ENCODE results near the gene SPO11. TPM values are rescaled to one million over a fixed set of nuclear protein-coding genes. Genes with fewer than 3 reads are reported as not detected.

Gene SPO11
- total and polyA plus RNA-seq, 2 of the 13 experiments (the other 11 are each of a cell fraction or from before 2014, with no cell fraction given) = not detected

- Histone ChIP-seq H3K36me3 (replicated peaks in 1 of 2; ENCODE audit: control insufficient read depth in 1 of 2, insufficient read depth in 2 of 2, low read length in 2 of 2) (peaks cover 33 to 44% of the 10 kb centered on the region in 2 experiments), H3K4me2 (ENCODE audit: low read depth, low read length) (no peak overlapping the region), H3K9ac (ENCODE audit: insufficient read depth, low read depth, low read length) (no peak overlapping the region), H2AFZ (ENCODE audit: low read length) (no peak overlapping the region), H3K4me3 (replicated peaks in 1 of 3; ENCODE audit: insufficient read depth in 1 of 3, low read depth in 2 of 3, low read length in 3 of 3) (no peak overlapping the region), H3K4me1 (ENCODE audit: insufficient read depth, low read length) (no peaks in the 10 kb centered on the region), H3K27me3 (ENCODE audit: control insufficient read depth in 1 of 2, insufficient read depth in 2 of 2, low read length in 2 of 2) (no peaks in the 10 kb centered on the region), H3K9me3 (ENCODE audit: low read length) (no peaks in the 10 kb centered on the region), H3K27ac (ENCODE audit: extremely low read length, insufficient read depth, low read length) (no peak overlapping the region), H4K20me1 (ENCODE audit: insufficient read depth, low read length) (0 out of 2 replicates have a peak, but pooled peaks cover 4% of the 10 kb centered on the region), H3K79me2 (ENCODE audit: insufficient read depth, low read length) (no peaks in the 10 kb centered on the region)
- DNase-seq (ENCODE audit: low spot score) = no peak
- CTCF ChIA-PET (ENCODE audit: low intra/inter-chr PET ratio, low total read pairs) = interaction anchor here (5.2 kb wide), 1 partner anchor 114 kb away, joined by 127 read pairs; no protein-coding TSS in a partner anchor
- no TSS peak for BruUV-seq (replicated peaks)
- no peak for ATAC-seq
- FAIRE-seq = no peak
- in situ Hi-C loops (cut with HindIII; ENCODE audit: extremely low pct_ligation_motif_present, low pct_unique_long_range_greater_than_20kb) (loop anchor here (5.0 to 25.0 kb wide), 3 partner anchors 117 to 832 kb away; no protein-coding TSS in a partner anchor), intact Hi-C loops (cut with micrococcal nuclease; ENCODE audit: unreplicated experiment) (no loop called here)
- POLR2A ChIA-PET = no interaction called here
- WGBS (ENCODE audit: low lambda C conversion rate) = 91% methylated on average over 10 of the region's 10 CpGs
- no peak for TF ChIP-seq ZNF713 (CRISPR knock-in tag; IDR thresholded peaks at IDR 0.05)
- no peak for TF ChIP-seq RBM39 (IDR thresholded peaks at IDR 0.05; ENCODE audit: low read depth, low read length, poor library complexity, severe bottlenecking)
- no peak for TF ChIP-seq HNRNPLL (IDR thresholded peaks at IDR 0.05; ENCODE audit: low read depth, low read length, poor library complexity, severe bottlenecking)
- TF ChIP-seq ZNF451 (CRISPR knock-in tag; IDR thresholded peaks at IDR 0.05) = no peak
- TF ChIP-seq AGO2 (optimal IDR thresholded peaks at IDR 0.05; ENCODE audit: low read depth, low read length) = peak; percentile 41
- TF ChIP-seq SNRNP70 (IDR thresholded peaks at IDR 0.05; ENCODE audit: low read depth, low read length) = no peak
- no peak for TF ChIP-seq ZBTB42 (CRISPR knock-in tag; IDR thresholded peaks at IDR 0.05)
- no peak for TF ChIP-seq NFYB (CRISPR knock-in tag; IDR thresholded peaks at IDR 0.05)
- TF ChIP-seq SOX13 (IDR thresholded peaks at IDR 0.05) = no peak
- no peak for TF ChIP-seq SOX13 (CRISPR knock-in tag; conservative IDR thresholded peaks at IDR 0.05 in 1 of 2, IDR thresholded peaks at IDR 0.05 in 1 of 2)
- no peak for TF ChIP-seq PCBP2 (optimal IDR thresholded peaks at IDR 0.05; ENCODE audit: low read depth, low read length, poor library complexity, severe bottlenecking)
- TF ChIP-seq ZNF318 (CRISPR knock-in tag; IDR thresholded peaks at IDR 0.05) = no peak
- no peak for TF ChIP-seq NKX3-1 (CRISPR knock-in tag; IDR thresholded peaks at IDR 0.05)
- no peak for TF ChIP-seq MED1 (CRISPR knock-in tag; IDR thresholded peaks at IDR 0.05)
- no peak for TF ChIP-seq NONO (IDR thresholded peaks at IDR 0.05)
- 0 out of 2 replicates have a peak, but pooled peaks have one; percentile 39 for TF ChIP-seq NONO (CRISPR knock-in tag; conservative IDR thresholded peaks at IDR 0.05)
- TF ChIP-seq HNRNPL (IDR thresholded peaks at IDR 0.05; ENCODE audit: low read depth, low read length) = no peak
- peak; percentile 61; the same call in 1 of the 2 replicates for TF ChIP-seq HOXA7 (CRISPR knock-in tag; IDR thresholded peaks at IDR 0.05)
Measured at GRCh38 chr20:57380081-57380750, 50.6 kb downstream of the SPO11 start.
